Caco-2 (cell line): Measurements from ENCODE around the gene OR2Y1. TPM values are rescaled to one million over a fixed set of nuclear protein-coding genes. Genes with fewer than 3 reads are reported as not detected.

Experiments used
- BruUV-seq: library from RNA; stranded (reverse); fragments of 400-500 nt; replicated peaks from 2 replicates; lab custom pipeline; 2021; lab: Mats Ljungman, UMichigan
- CTCF ChIA-PET: fragments of 300-600 bp; sonication (Branson Sonifier 250); formaldehyde crosslinking; loops from one replicate; lab custom pipeline; 2022; ENCODE audit warnings: antibody characterized with exemption; lab: Charles Lee
- POLR2A ChIA-PET: fragments of 300-600 bp; sonication (Branson Sonifier 250); formaldehyde crosslinking; loops from one replicate; lab custom pipeline; 2022; ENCODE audit warnings: antibody characterized with exemption; lab: Charles Lee
- DNase-seq, 2 experiments: peaks; one replicate each; pipeline versions ENCODE4 v3.0.0 to v3.0.0-alpha.2; 2020 to 2022
- H3K27me3 ChIP-seq: replicated peaks from 2 replicates; pipeline ENCODE4 v1.6.0; 2011; ENCODE audit warnings: low read length; ENCODE audit not compliant: control insufficient read depth, insufficient read depth
- H3K36me3 ChIP-seq: 2 replicates; pipeline ENCODE4 v1.5.1; 2011; ENCODE audit warnings: low read length; ENCODE audit not compliant: control insufficient read depth, insufficient read depth
- H3K4me1 ChIP-seq: fragments of 250-450 bp; sonication (Bioruptor Pico); 2 replicates; pipeline ENCODE4 v1.5.1; 2020; ENCODE audit warnings: mild to moderate bottlenecking
- H3K4me3 ChIP-seq: 2 replicates; pipeline ENCODE4 v1.5.1; 2011; ENCODE audit warnings: low read depth, mild to moderate bottlenecking, control low read depth, low read length
- H3K9me3 ChIP-seq: fragments of 250-450 bp; sonication (Bioruptor Pico); 2 replicates; pipeline ENCODE4 v1.5.1; 2020; ENCODE audit warnings: mild to moderate bottlenecking, moderate library complexity
- H3K27ac Mint-ChIP-seq: one replicate; pipeline ENCODE4 v1.8.0; 2022; ENCODE audit warnings: mixed read lengths; ENCODE audit not compliant: unreplicated experiment
- H3K27me3 Mint-ChIP-seq: one replicate; pipeline ENCODE4 v1.8.0; 2022; ENCODE audit warnings: mixed read lengths; ENCODE audit not compliant: insufficient read depth, unreplicated experiment
- H3K36me3 Mint-ChIP-seq: one replicate; pipeline ENCODE4 v1.8.0; 2022; ENCODE audit warnings: mild to moderate bottlenecking, mixed read lengths; ENCODE audit not compliant: insufficient read depth, unreplicated experiment
- H3K4me1 Mint-ChIP-seq: one replicate; pipeline ENCODE4 v1.8.0; 2022; ENCODE audit warnings: low read depth, mixed read lengths; ENCODE audit not compliant: unreplicated experiment
- H3K4me3 Mint-ChIP-seq: one replicate; pipeline ENCODE4 v1.8.0; 2022; ENCODE audit warnings: mild to moderate bottlenecking, moderate library complexity, mixed read lengths; ENCODE audit not compliant: unreplicated experiment
- H3K9me3 Mint-ChIP-seq: one replicate; pipeline ENCODE4 v1.8.0; 2022; ENCODE audit warnings: mixed read lengths; ENCODE audit not compliant: unreplicated experiment
- CTCF ChIP-seq, 2 experiments: fragments of 200-600 bp in 1 of 2; IDR thresholded peaks; 1 replicate in 1 of 2; 2 replicates in 1 of 2; pipeline versions ENCODE4 v1.5.1 to v1.8.0; 2011 to 2022; ENCODE audit warnings: antibody characterized with exemption in 1 of 2, control low read depth in 1 of 2, inconsistent platforms in 1 of 2, low read depth in 1 of 2, low read length in 1 of 2, mild to moderate bottlenecking in 1 of 2, moderate library complexity in 1 of 2; ENCODE audit not compliant: insufficient read depth in 1 of 2, severe bottlenecking in 1 of 2, unreplicated experiment in 1 of 2
- intact Hi-C: fragments of 100-400 bp; cut with micrococcal nuclease; formaldehyde crosslinking; loops from one replicate; pipeline ENCODE4 v1.10.0; 2022; ENCODE audit not compliant: unreplicated experiment
- total RNA-seq: library from RNA; stranded (reverse); gene quantifications from 2 replicates; pipeline ENCODE4 v1.2.3, GENCODE V29; 2022

Gene OR2Y1
- total RNA-seq, 1 experiment from 2014 or later, result not detected

- Mint-ChIP-seq H3K27ac (no peak overlapping the region), H3K4me1 (no peaks in the 10 kb centered on the region), H3K36me3 (no peaks in the 10 kb centered on the region), H3K9me3 (peaks cover 9% of the 10 kb centered on the region), H3K27me3 (peaks cover 7% of the 10 kb centered on the region), H3K4me3 (no peak overlapping the region)
- POLR2A ChIA-PET, result no interaction called here
- CTCF ChIA-PET, result no interaction called here
- no peak for DNase-seq
- Histone ChIP-seq H3K4me3 (no peak overlapping the region), H3K4me1 (no peaks in the 10 kb centered on the region), H3K27me3 (no peaks in the 10 kb centered on the region), H3K36me3 (no peaks in the 10 kb centered on the region), H3K9me3 (peaks cover 5% of the 10 kb centered on the region)
- TF ChIP-seq CTCF (IDR thresholded peaks at IDR 0.05; ENCODE audit: insufficient read depth in 1 of 2, low read depth in 1 of 2, low read length in 1 of 2, severe bottlenecking in 1 of 2, unreplicated experiment in 1 of 2), result no peak
- no TSS peak for BruUV-seq
- intact Hi-C loops, result no loop called here
Measured at GRCh38 chr5:180771839-180772238, 32.0 kb upstream of the OR2Y1 start.

GRCh38 chr5:180769821-180770220, 30.0 kb upstream of the OR2Y1 start:
- ChIA-PET CTCF (no interaction called here), POLR2A (no interaction called here)
- no peak overlapping the region for H3K27ac Mint-ChIP-seq

GRCh38 chr5:180755601-180756000, 15.7 kb upstream of the OR2Y1 start:
- no peak overlapping the region for H3K4me3 Mint-ChIP-seq

More at GRCh38 chr5:180769821-180770220, 30.0 kb upstream of the OR2Y1 start:
- Histone ChIP-seq H3K4me1 (no peaks in the 10 kb centered on the region), H3K9me3 (peaks cover 5% of the 10 kb centered on the region), H3K27me3 (no peaks in the 10 kb centered on the region), H3K4me3 (no peak overlapping the region), H3K36me3 (no peaks in the 10 kb centered on the region)
- H3K9me3 Mint-ChIP-seq, result peaks cover 17% of the 10 kb centered on the region
- intact Hi-C loops, result no loop called here
- H3K27me3 Mint-ChIP-seq, result peaks cover 5% of the 10 kb centered on the region
- H3K36me3 Mint-ChIP-seq, result no peaks in the 10 kb centered on the region
- H3K4me1 Mint-ChIP-seq, result no peaks in the 10 kb centered on the region
- no TSS peak for BruUV-seq
- H3K4me3 Mint-ChIP-seq, result no peak overlapping the region
- no peak for TF ChIP-seq CTCF (IDR thresholded peaks at IDR 0.05; ENCODE audit: insufficient read depth in 1 of 2, low read depth in 1 of 2, low read length in 1 of 2, severe bottlenecking in 1 of 2, unreplicated experiment in 1 of 2)
- DNase-seq, result no peak

More at GRCh38 chr5:180755601-180756000, 15.7 kb upstream of the OR2Y1 start:
- Mint-ChIP-seq H3K4me1 (no peaks in the 10 kb centered on the region), H3K27me3 (peaks cover 23% of the 10 kb centered on the region), H3K9me3 (peaks cover 10% of the 10 kb centered on the region), H3K27ac (no peak overlapping the region), H3K36me3 (no peaks in the 10 kb centered on the region)
- no peaks in the 10 kb centered on the region for H3K36me3 ChIP-seq
- H3K27me3 ChIP-seq, result no peaks in the 10 kb centered on the region; the same call in 1 of the 2 replicates
- intact Hi-C loops, result no loop called here
- no peaks in the 10 kb centered on the region for H3K4me1 ChIP-seq
- ChIA-PET POLR2A (no interaction called here), CTCF (no interaction called here)
- H3K9me3 ChIP-seq, result peaks cover 3% of the 10 kb centered on the region; the same call in 1 of the 2 replicates
- DNase-seq, result no peak
- TF ChIP-seq CTCF (IDR thresholded peaks at IDR 0.05; ENCODE audit: insufficient read depth in 1 of 2, low read depth in 1 of 2, low read length in 1 of 2, severe bottlenecking in 1 of 2, unreplicated experiment in 1 of 2), result no peak
- BruUV-seq, result no TSS peak
- H3K4me3 ChIP-seq, result no peak overlapping the region
